GM12873 (cell line): Measurements from ENCODE around the gene BTK.

Experiments used
- TF ChIP-seq, protein P1 (sequence below): IDR thresholded peaks from 2 replicates; pipeline ENCODE4 v1.5.1; 2012; ENCODE audit warnings: low read depth, mild to moderate bottlenecking, moderate library complexity, low read length, control low read depth; ENCODE audit not compliant: insufficient read depth; ENCODE audit errors: missing control alignments

BTK gene

DNA sequence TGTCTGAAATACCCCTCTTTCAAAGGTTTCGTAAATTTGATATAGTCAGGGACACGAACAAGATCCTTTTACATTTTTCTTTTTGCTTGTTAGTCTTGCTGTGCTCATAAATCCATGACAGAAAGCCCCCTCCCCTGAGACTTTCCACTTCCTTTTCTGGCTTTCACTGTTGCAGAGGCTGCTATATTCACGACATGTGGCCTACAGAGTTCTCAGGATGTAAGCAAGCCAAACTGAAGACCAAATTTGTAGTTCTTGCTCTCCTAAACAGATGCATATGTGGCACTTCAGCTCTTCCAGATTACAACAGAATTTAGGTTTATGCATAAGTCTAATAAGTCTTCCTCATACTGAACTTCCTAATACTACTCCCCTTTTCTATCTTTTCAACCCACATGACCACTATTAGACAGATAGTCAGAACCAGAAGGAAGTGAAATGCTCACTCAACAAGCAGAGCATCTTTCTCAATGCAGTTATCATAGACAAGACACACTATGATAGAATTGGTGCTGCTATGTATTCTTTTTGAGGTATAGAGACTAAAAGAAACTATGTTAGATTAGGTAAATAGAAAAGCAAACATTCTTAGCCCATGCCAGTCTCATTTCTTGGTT is 15.0 kb downstream of the BTK start:
- TF ChIP-seq, protein P1, sequence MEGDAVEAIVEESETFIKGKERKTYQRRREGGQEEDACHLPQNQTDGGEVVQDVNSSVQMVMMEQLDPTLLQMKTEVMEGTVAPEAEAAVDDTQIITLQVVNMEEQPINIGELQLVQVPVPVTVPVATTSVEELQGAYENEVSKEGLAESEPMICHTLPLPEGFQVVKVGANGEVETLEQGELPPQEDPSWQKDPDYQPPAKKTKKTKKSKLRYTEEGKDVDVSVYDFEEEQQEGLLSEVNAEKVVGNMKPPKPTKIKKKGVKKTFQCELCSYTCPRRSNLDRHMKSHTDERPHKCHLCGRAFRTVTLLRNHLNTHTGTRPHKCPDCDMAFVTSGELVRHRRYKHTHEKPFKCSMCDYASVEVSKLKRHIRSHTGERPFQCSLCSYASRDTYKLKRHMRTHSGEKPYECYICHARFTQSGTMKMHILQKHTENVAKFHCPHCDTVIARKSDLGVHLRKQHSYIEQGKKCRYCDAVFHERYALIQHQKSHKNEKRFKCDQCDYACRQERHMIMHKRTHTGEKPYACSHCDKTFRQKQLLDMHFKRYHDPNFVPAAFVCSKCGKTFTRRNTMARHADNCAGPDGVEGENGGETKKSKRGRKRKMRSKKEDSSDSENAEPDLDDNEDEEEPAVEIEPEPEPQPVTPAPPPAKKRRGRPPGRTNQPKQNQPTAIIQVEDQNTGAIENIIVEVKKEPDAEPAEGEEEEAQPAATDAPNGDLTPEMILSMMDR, result no peak

DNA sequence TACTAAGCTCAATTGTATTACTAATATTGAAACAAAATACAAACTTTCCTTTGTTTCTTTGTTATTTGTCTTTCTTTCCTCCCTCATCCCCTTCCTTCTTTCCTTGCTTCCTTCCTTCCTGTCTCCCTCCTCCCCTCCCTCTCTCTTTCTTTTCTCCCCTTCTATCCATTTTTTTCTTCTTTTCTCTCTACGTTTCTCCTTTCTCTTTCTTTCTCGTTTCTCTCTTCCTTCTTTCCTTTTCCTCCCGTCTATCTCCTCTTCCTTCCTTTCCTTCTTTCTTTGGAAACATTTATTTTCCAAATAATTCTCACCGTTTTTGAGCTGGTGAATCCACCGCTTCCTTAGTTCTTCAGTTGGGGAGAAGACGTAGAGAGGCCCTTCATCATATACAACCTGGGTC is 16.3 kb downstream of the BTK start:
- TF ChIP-seq, protein P1, result no peak

DNA sequence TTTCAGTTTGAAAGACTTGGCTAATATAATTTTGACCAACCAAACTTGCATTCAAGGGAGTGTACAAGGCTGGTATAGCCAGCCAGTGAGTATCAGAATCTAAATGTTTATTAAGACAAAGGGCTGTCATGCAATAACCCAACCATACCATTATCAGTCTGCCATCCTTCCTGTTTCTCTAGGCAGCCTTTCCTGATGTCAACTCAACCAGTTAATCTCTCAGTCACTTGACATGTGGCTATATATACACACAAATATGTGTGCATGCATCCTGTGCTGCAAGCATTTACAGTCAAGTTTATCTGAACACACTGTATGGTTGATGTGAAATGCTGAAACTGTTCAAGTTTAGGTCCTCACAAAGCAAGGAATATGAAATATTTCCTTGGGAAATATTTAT is 17.2 kb downstream of the BTK start:
- TF ChIP-seq, protein P1, result no peak

DNA sequence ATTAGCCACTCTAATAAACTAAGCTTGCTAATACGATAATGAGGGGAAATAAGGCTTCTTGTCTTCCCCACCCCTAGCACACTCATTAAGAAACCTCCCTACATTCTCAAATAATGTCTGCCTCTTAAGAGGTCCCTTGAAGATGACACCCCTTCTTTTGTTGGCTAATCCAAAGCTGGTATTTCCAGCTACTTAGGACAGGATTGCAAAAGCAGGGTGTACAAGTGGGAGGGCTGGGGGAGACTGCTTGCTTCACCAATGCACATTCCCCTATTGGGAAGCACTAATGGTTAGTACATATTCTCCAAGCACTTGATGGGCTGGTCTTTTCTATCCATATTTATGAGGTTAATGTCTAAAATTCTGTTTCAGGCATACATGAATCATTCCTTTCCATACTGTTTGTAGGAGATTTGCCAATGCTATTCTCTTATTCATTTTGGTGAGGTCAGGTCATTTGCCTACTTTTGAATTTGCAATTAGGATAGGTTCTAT is 20.6 kb downstream of the BTK start:
- TF ChIP-seq, protein P1, result no peak

DNA sequence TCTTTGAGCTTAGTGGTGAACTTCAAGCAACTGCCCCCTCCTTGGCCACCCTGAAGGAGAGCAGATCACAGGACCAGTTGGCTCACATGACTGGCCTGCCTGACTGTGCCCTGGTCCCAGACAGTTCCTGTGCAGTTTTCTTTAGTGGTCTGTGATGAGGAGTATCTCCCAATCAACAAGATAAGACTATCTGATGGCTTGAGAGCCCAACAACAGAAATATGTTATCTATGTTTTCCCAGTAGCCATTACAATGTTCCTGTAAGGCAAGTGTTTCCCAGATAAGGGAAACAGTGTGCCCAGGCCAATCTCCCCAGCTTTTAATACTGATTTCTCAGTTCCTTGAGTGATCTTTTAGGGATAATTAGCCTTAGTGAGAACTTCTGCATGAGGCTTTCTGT is 23.2 kb downstream of the BTK start:
- TF ChIP-seq, protein P1, result no peak

DNA sequence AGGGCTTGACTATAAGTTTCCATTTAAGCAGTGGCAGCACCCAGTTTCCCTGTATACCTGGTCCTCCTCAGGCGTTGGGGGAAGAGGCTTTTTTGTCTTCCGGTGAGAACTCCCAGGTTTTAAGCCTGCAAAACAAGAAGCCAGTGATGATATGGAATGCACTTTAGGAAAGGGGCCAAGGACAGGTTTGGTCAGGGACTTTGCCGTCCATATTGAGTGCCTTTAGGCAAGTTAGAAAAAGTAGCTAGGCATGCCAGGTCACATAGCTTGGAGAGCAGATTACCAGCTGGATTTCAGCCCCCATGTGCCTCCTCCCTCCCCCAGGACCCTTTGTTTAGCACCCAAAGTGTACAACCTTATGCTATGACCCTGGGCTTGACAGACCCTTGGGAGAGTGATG is 23.9 kb downstream of the BTK start:
- TF ChIP-seq, protein P1, result no peak

DNA sequence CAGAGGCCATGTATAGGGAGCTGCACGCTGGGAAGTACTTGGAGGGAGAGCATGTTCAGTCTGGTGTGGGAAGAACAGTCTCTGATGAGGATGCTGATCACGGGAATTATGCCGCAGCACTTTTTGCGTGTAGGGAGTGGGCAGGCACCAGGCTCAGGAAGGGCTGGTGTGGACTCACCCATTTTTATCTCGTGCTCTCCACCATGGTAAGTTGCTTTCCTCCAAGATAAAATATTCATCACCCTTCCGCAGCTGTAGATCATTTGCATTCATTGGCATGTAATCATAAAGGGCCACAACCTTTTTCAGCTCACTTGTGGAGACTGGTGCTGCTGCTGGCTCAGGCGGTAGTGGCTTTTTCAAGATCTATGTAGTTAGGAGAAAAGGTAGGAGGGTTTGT is 25.6 kb downstream of the BTK start:
- TF ChIP-seq, protein P1, result no peak
